Measurements from ENCODE around the gene ZFP62.
"Not testable (repeated sequence)": the region's sequence is repeated elsewhere in the genome, so short reads cannot be mapped to it uniquely, and the experiment has no call there.

The ZFP62 gene

DNA sequence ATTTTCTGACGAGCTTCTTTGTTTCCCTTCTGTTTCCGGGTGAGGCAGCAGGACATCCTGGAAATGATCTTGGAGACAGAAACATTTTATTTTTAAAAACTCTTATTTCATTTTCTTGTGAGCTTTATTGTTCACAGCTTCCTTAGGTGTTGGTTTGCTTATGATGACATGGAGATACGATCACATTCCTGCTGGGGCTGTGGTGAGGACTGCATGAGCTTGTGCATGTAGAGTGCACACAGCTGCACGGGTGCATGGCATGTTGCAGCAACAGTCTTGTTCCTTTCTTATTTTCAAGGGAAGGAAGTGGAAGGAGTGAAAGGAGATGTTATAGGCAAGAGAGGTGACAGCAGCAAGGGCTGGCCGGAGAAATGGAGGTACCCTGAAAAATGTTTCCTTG lies 39.1 kb upstream of the ZFP62 start:
- Histone ChIP-seq H3K4me1 (0 out of 20 replicates have a peak, but pooled peaks cover 0 to 7% (median 0%) of the 10 kb centered on the region in 10 experiments), H3K4me2 (0 out of 22 replicates have a peak overlapping the region, but pooled peaks of 1 of the 11 experiments have one; percentile 3), H3K9ac (no peak overlapping the region), H3K27ac (no peak overlapping the region), H3K4me3 (no peak overlapping the region), H3K27me3 (no peaks in the 10 kb centered on the region), H3K36me3 (no peaks in the 10 kb centered on the region), H3K9me3 (replicated peaks in 1 of 11) (peaks cover 0 to 15% (median 8%) of the 10 kb centered on the region in 11 experiments; a peak in 14 of 22 replicates), H4K20me1 (no peaks in the 10 kb centered on the region)
- TF ChIP-seq Cebpa-rat (IDR thresholded peaks at IDR 0.05), result no peak

DNA sequence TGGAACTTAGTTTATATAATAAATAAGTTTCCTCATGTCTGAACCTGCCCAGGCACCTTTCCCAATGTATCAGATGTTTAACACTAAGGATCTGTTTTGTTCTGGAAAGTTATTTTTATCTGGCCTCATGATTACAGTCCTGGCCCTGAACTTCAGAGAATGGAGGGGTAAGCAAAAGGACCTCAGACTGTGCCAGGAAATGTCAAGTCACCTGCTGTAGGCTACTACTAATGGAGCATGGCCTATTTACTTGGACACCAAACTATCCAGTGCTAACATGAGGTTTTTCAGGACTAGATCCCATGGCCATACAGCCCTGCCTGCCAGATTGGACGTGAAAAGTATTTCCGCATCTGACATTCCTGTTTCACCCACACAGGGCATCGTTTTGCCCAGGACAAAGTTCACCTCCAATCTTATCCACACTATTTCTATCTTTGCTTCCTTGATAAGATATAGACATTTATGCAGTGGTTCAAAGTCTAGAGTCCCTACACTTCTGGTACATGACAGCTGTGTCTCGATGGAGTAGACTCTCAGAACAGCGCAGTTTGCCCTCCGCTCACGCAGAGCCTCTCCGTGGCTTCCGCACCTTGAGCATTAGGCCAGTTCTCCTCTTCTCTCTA lies 37.7 kb upstream of the ZFP62 start, which contains the start of gene BTNL8:
TSS of gene BTNL8 (plus strand) at position 539 of the 626 bp plus-strand sequence. CDS start 152 bp downstream, outside the sequence.
- no peaks in the 10 kb centered on the region for H3K36me3 ChIP-seq
- no peak for TF ChIP-seq Cebpa-rat (IDR thresholded peaks at IDR 0.05)
- no peaks in the 10 kb centered on the region for H4K20me1 ChIP-seq
- H3K27ac ChIP-seq, result no peak within 1 kb of the TSS
- H3K4me3 ChIP-seq, result no peak within 1 kb of the TSS
- no peaks in the 10 kb centered on the region for H3K27me3 ChIP-seq
- no peak within 1 kb of the TSS for H3K4me2 ChIP-seq
- H3K9ac ChIP-seq, result no peak within 1 kb of the TSS
- 0 out of 20 replicates have a peak, but pooled peaks cover 0 to 7% (median 0%) of the 10 kb centered on the region in 10 experiments for H3K4me1 ChIP-seq
- peaks cover 3 to 29% (median 15%) of the 10 kb centered on the region in 11 experiments; a peak in 18 of 22 replicates for H3K9me3 ChIP-seq (replicated peaks in 1 of 11)

DNA sequence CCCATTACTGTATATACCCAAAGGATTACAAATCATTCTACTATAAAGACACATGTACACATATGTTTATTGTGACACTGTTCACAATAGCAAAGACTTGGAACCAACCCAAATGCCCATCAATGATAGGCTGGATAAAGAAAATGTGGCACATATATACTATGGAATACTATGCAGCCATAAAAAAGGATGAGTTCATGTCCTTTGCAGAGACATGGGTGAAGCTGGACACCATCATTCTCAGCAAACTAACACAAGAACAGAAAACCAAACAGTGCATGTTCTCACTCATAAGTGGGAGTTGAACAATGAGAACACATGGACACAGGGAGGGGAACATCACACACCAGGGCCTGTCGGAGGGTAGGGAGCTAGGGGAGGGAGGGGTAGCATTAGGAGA lies 34.3 kb upstream of the ZFP62 start:
- H3K27ac ChIP-seq, H3K27me3 ChIP-seq, H3K9ac ChIP-seq, H4K20me1 ChIP-seq, H3K36me3 ChIP-seq, H3K4me1 ChIP-seq, H3K4me2 ChIP-seq, H3K4me3 ChIP-seq: not testable (repeated sequence)
- peaks cover 4 to 31% (median 18%) of the 10 kb centered on the region in 11 experiments; a peak in 20 of 22 replicates for H3K9me3 ChIP-seq (replicated peaks in 1 of 11)

DNA sequence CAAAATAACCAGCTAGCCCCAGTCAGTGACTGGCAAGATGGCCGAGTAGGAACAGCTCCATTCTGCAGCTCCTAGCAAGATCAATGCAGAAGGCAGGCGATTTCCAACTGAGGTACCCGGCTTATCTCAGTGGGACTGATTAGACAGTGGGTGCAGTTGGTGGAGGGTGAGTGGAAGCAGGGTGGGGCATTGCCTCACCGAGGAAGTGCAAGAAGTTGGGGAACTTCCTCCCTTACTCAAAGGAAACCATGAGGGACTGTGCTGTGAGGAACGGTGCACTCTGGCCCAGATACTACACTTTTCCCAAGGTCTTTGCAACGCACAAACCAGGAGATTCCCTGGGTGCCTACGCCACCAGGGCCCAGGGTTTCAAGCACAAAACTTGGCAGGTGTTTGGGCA lies 28.3 kb upstream of the ZFP62 start:
- Histone ChIP-seq H3K27ac (peak overlapping the region in 2 of 11 experiments; percentile 8 to 20; a peak in 2 of 22 replicates), H3K4me2 (peak overlapping the region in 9 of 11 experiments; percentile 0 to 54 (median 45); a peak in 15 of 22 replicates), H3K4me1 (peaks cover 0 to 10% (median 4%) of the 10 kb centered on the region in 10 experiments; a peak in 11 of 20 replicates), H3K36me3 (no peaks in the 10 kb centered on the region), H3K9me3 (replicated peaks in 1 of 11) (peaks cover 0 to 30% (median 14%) of the 10 kb centered on the region in 11 experiments; a peak in 17 of 22 replicates), H3K4me3 (no peak overlapping the region), H3K27me3 (no peaks in the 10 kb centered on the region), H4K20me1 (no peaks in the 10 kb centered on the region), H3K9ac (no peak overlapping the region)
- TF ChIP-seq Cebpa-rat (IDR thresholded peaks at IDR 0.05), result no peak

DNA sequence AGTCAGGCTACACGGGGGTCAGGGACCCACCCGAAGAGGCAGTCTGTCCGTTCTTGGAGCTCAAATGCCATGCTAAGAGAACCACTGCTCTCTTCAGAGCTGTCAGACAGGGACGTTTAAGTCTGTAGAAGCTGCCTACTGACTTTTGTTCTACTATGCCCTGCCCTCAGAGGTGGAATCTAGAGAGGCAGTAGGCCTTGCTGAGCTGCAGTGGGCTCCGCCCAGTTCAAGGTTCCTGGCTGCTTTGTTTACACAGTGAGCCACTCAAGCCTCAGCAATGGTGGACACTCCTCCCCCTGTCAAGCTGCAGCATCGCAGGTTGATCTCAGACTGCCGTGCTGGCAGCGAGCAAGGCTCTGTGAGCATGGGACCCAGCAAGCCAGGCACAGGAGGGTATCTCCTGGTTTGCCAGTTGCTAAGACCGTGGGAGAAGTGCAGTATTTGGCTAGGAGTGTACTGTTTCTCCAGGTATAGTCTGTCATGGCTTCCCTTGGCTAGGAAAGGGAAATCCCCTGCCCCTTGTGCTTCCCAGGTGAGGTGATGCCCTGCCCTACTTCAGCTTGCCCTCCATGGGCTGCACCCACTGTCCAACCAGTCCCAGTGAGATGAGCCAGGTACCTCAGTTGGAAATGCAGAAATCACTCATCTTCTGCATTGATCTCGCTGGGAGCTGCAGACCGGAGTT lies 24.9 kb upstream of the ZFP62 start:
- not testable (repeated sequence) for H3K4me2 ChIP-seq, H3K4me3 ChIP-seq, H3K27me3 ChIP-seq, H3K9ac ChIP-seq, H4K20me1 ChIP-seq, H3K4me1 ChIP-seq, H3K36me3 ChIP-seq, H3K27ac ChIP-seq
- peaks cover 0 to 26% (median 12%) of the 10 kb centered on the region in 11 experiments; a peak in 12 of 22 replicates for H3K9me3 ChIP-seq (replicated peaks in 1 of 11)

DNA sequence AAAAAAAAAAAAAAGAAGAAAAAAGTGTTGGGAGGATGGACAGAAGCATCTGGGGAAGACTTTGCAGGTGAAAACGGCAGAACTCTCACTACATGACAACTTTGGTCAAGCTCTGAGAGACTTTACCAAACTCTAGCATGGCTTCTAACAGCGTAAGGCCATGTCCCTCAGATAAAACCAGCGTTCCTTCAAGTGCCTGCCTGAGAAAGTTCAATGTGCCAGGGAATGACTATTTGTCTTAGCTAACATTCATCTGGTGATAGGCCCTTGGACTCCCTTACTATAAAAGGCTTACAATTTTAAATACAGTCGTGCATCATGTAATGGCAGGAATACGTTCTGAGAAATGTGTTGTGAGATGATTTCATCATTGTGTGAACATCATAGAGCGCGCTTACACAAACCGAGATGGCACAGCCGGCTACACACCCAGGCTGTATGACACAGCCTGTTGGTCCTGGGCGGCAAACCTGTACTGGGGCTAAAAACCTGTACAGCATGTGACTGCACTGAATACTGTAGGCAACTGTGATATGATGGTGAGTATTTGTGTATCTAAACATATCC lies 14.9 kb upstream of the ZFP62 start:
- Histone ChIP-seq H3K4me2 (no peak overlapping the region), H4K20me1 (no peaks in the 10 kb centered on the region), H3K27ac (no peak overlapping the region), H3K9ac (no peak overlapping the region), H3K9me3 (replicated peaks in 1 of 11) (peaks cover 0 to 11% (median 0%) of the 10 kb centered on the region in 11 experiments; a peak in 4 of 22 replicates), H3K4me1 (peaks cover 0 to 29% (median 19%) of the 10 kb centered on the region in 10 experiments; a peak in 13 of 20 replicates), H3K4me3 (no peak overlapping the region), H3K36me3 (no peaks in the 10 kb centered on the region), H3K27me3 (no peaks in the 10 kb centered on the region)
- TF ChIP-seq Cebpa-rat (IDR thresholded peaks at IDR 0.05), result no peak

DNA sequence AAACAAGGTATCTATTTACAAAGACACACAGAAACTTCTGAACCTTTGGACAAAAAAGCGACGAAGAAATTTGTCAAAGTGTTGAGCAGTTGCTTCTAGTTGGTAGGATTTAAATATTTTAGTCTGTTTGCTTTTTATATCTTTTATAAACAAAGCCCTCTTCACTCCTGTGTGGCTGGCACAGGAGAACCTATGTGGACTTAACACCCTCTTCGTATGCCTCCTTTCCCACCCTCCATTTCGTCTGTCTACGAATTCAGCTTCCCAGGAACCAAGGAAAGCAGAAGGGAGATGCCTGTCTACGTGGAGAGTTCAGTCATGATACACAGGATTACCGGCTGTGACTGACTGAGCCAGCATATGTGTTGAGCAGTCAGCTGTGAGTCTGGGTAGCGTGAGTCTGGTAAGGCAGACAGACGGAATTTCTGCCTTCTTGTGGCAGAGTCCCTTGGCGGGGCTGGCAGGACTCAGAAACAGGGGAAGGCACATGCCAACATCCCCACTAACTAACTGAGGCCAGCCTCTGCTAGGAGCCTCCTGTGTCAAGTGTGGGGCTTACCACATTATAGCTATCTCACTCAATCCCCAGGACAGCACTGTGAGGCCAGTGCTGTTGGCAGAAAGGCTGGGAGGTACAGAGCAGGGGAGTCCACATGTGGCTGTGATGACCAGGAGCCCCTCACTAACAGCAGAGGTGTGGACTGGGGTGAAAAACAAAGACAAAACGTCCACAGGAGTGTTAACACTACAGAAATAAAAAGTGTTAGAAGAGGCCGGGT lies 13.9 kb upstream of the ZFP62 start:
- H3K27ac ChIP-seq, result peak overlapping the region in 5 of 11 experiments; percentile 1 to 66 (median 62); a peak in 5 of 22 replicates
- TF ChIP-seq Cebpa-rat (IDR thresholded peaks at IDR 0.05), result no peak
- H3K4me2 ChIP-seq, result peak overlapping the region in 5 of 11 experiments; percentile 50 to 75 (median 62); a peak in 7 of 22 replicates
- H3K9me3 ChIP-seq (replicated peaks in 1 of 11), result peaks cover 0 to 11% (median 0%) of the 10 kb centered on the region in 11 experiments; a peak in 4 of 22 replicates
- H4K20me1 ChIP-seq, result no peaks in the 10 kb centered on the region
- H3K9ac ChIP-seq, result no peak overlapping the region
- H3K36me3 ChIP-seq, result no peaks in the 10 kb centered on the region
- no peaks in the 10 kb centered on the region for H3K27me3 ChIP-seq
- H3K4me3 ChIP-seq, result no peak overlapping the region
- peaks cover 0 to 29% (median 19%) of the 10 kb centered on the region in 10 experiments; a peak in 13 of 20 replicates for H3K4me1 ChIP-seq

DNA sequence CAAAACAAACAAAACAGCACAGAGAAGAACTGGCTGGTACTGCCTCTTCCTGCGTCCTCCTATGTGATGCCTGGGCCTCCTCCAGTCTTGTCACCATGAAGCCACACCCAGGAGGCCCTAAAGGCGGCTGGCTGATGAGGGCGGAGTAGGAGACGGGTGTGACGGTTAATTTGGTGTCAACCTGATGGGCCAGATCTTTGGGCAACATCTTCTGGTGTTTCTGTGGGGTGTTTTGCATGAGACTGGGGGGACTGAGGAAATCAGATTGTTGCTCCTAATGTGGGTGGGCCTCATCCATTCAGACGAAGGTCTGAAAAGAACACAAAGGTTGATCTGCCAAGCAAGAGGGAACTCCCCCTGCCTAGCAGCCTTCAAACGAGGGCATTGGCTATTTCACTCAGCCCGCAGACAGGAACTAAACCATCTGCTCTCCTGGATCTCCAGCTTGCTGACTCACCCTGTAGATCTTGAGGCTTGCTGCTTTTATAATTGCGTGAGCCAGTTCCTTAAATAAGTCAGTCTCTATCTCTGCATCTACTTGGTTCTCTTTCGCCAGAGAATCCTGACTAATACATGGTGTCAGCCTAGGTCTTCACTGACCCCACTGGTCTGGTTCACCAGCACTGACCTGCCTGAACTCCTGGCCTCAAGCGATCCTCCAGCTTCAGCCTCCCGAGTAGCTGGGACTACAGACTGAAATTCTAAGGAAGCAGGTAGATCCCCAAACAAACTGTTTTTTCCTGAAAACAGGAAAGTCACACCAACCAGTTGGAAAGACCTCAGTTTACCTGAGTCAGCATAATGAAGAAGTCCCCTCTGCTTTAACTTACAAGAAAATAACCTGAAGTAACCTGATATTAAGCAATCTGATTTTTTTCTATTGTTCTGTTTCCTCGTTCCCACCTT lies 12.8 kb upstream of the ZFP62 start:
- Histone ChIP-seq H4K20me1 (no peaks in the 10 kb centered on the region), H3K9ac (peak overlapping the region in 3 of 11 experiments; percentile 1 to 40 (median 9); a peak in 2 of 22 replicates), H3K4me3 (no peak overlapping the region), H3K36me3 (no peaks in the 10 kb centered on the region), H3K4me2 (peak overlapping the region in 8 of 11 experiments; percentile 19 to 80 (median 52); a peak in 13 of 22 replicates), H3K27ac (peak overlapping the region in 8 of 11 experiments; percentile 23 to 66 (median 54); a peak in 14 of 22 replicates), H3K9me3 (replicated peaks in 1 of 11) (peaks cover 0 to 10% (median 0%) of the 10 kb centered on the region in 11 experiments; a peak in 4 of 22 replicates), H3K4me1 (peaks cover 0 to 29% (median 19%) of the 10 kb centered on the region in 10 experiments; a peak in 13 of 20 replicates), H3K27me3 (no peaks in the 10 kb centered on the region)
- no peak for TF ChIP-seq Cebpa-rat (IDR thresholded peaks at IDR 0.05)
